Hematopoietic multipotent progenitor cell (in vitro differentiated cells): ENCODE data around the gene FCHO1. TPM values are rescaled to one million over a fixed set of nuclear protein-coding genes. Genes with fewer than 3 reads are reported as not detected.

Experiments
- DNase-seq, 3 donors: peaks; one replicate each; pipeline ENCODE4 v3.0.0-alpha.2; 2011 to 2015; ENCODE audit warnings: low read depth in 2 of 3, low spot score in 2 of 3
- total RNA-seq: library from RNA; depleted of rRNA; stranded (reverse); fragments of >200 nt; gene quantifications from one replicate; pipeline ENCODE4 v1.2.3, GENCODE V29; 2012

Gene FCHO1
- total RNA-seq, 1 donor, result 41.7 TPM

- no peak for DNase-seq
Observed at GRCh38 chr19:17824339-17824738, 73.1 kb downstream of the FCHO1 start.

GRCh38 chr19:17826508-17827056, 75.3 kb downstream of the FCHO1 start:
- no peak for DNase-seq

- DNase-seq, result no peak
Observed at GRCh38 chr19:17829855-17830566, 78.7 kb downstream of the FCHO1 start.

GRCh38 chr19:17830567-17831418, 79.5 kb downstream of the FCHO1 start:
- DNase-seq, result peak in 2 of 3 donors; percentile 65 to 75

GRCh38 chr19:17831419-17831888, 80.2 kb downstream of the FCHO1 start:
- no peak for DNase-seq

DNA sequence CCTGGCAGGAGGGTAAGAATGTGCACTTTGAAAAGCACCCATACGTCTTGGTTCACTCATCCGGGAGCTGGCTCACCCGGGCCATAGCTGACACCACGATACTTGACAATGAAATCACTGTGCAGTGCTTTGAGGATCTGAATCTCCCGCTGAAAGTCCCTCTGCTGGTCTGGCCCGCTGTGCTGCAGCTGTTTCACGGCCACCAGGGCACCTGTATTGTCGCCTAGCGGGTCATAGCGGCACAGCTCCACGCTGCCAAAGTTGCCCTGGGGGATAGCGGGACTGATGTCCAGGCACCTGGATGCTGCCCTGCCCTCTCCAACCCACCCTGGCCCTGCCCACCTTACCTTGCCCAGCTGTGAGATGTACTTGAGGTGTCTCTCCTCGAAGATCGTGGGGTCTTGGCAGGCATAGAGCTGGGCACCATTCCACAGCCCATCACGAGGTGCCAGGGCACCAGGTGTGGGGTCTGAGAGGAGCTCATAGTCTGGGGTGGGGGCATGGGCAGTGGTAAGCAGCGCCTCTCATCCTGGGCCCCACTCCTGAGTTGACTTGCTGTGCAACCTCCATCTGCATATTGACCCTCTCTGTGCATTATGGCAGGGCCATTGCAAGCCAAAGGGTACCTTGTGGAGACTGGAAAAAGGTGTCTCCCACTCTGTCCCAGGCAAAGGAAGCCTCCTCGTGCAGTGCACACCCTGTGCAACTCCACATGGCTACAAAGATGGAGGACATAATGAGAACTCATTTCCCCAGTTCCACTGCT, 81.3 kb downstream of the FCHO1 start:
- DNase-seq, result no peak

- DNase-seq, result no peak
Observed at GRCh38 chr19:17834350-17835181, 83.3 kb downstream of the FCHO1 start.

GRCh38 chr19:17835182-17836006, 84.1 kb downstream of the FCHO1 start:
- no peak for DNase-seq

- no peak for DNase-seq
Observed at GRCh38 chr19:17836530-17836929, 85.3 kb downstream of the FCHO1 start.

DNA sequence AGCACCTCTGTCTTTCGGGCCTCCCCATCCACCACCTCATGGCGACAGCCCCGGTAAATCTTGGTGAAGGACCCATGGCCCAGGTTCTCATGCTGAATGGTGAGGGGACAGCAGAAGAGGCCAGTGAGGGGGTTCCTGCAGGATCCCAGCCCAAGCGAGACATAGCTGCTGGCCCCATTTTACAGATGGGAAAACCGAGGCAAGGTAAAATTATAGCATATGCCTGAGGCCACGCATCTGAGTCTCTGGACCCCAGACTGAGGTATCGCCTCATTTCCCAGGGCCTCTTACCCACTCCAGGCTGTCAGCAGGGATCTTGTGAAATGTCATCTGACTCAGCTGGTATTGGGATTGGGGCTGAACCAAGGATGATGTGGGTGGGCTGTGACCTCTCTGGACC, 86.7 kb downstream of the FCHO1 start:
- no peak for DNase-seq

Other genes with a start within 250 kb of the FCHO1 start
- gene PGLS, start 239.8 kb upstream of the FCHO1 start, total RNA-seq, result 105 TPM
- gene COLGALT1, start 195.8 kb upstream of the FCHO1 start, total RNA-seq, result 77.0 TPM
- gene UNC13A, start 63.1 kb upstream of the FCHO1 start, total RNA-seq, result under 0.01 TPM
- 52.2 TPM for gene MAP1S, start 32.0 kb upstream of the FCHO1 start, total RNA-seq
- gene B3GNT3, start 43.7 kb downstream of the FCHO1 start, total RNA-seq, result 0.54 TPM
- gene INSL3, start 70.0 kb downstream of the FCHO1 start, total RNA-seq, result 0.81 TPM
- gene JAK3, start 96.5 kb downstream of the FCHO1 start, total RNA-seq, result 127 TPM
- 2,881 TPM for gene RPL18A, start 108.4 kb downstream of the FCHO1 start, total RNA-seq
- gene SLC5A5, start 120.5 kb downstream of the FCHO1 start, total RNA-seq, result 1.3 TPM
- gene CCDC124, start 181.5 kb downstream of the FCHO1 start, total RNA-seq, result 22.9 TPM
- gene KCNN1, start 215.6 kb downstream of the FCHO1 start, total RNA-seq, result under 0.01 TPM